Caki2 (cell line): ENCODE data around the gene KHDC1L. TPM values are rescaled to one million over a fixed set of nuclear protein-coding genes. Genes with fewer than 3 reads are reported as not detected.

Experiments used
- total RNA-seq: library from RNA; depleted of rRNA; stranded (reverse); fragments of >200 nt; shearing (Covaris generic); gene quantifications from 2 replicates; pipeline ENCODE4 v1.2.3, GENCODE V29; 2014; ENCODE audit warnings: low replicate concordance; rRNA removed

KHDC1L gene
- total RNA-seq, 1 experiment from 2014 or later, result not detected

Other genes starting within 250 kb of the KHDC1L start
- 0.14 and 3.3 TPM in 2 replicates for gene KHDC1, start 37.7 kb upstream of the KHDC1L start, total RNA-seq
- not detected in 2 replicates for gene DPPA5, start 128.8 kb upstream of the KHDC1L start, total RNA-seq
- gene KHDC3L, start 137.2 kb upstream of the KHDC1L start, total RNA-seq, result not detected in 2 replicates
- gene OOEP, start 144.4 kb upstream of the KHDC1L start, total RNA-seq, result 4.1 TPM in 1 of 2 replicates, not detected in the other
- gene DDX43, start 169.3 kb upstream of the KHDC1L start, total RNA-seq, result 3.5 and 4.5 TPM in 2 replicates
- gene CGAS, start 226.8 kb upstream of the KHDC1L start, total RNA-seq, result 18.9 and 21.9 TPM in 2 replicates
- 9.9 and 17.4 TPM in 2 replicates for gene MTO1, start 236.2 kb upstream of the KHDC1L start, total RNA-seq